Calu3 (cell line): ENCODE measurements around the gene RAB13. TPM values are rescaled to one million over a fixed set of nuclear protein-coding genes. Genes with fewer than 3 reads are reported as not detected.

Experiments used
- BruUV-seq: library from RNA; stranded (reverse); fragments of 400-500 nt; replicated peaks from 2 replicates; lab custom pipeline; 2021; lab: Mats Ljungman, UMichigan
- CTCF ChIA-PET: fragments of 300-600 bp; sonication (Branson Sonifier 250); formaldehyde crosslinking; loops from one replicate; lab custom pipeline; 2022; ENCODE audit warnings: antibody characterized with exemption; lab: Charles Lee
- DNase-seq: peaks from one replicate; pipeline ENCODE4 v3.0.0; 2022
- H3K27ac Mint-ChIP-seq: one replicate; pipeline ENCODE4 v1.8.0; 2022; ENCODE audit warnings: mixed read lengths; ENCODE audit not compliant: unreplicated experiment
- H3K27me3 Mint-ChIP-seq: one replicate; pipeline ENCODE4 v1.8.0; 2022; ENCODE audit warnings: mixed read lengths; ENCODE audit not compliant: unreplicated experiment
- H3K36me3 Mint-ChIP-seq: one replicate; pipeline ENCODE4 v1.8.0; 2022; ENCODE audit warnings: mild to moderate bottlenecking, moderate library complexity, mixed read lengths; ENCODE audit not compliant: insufficient read depth, unreplicated experiment
- H3K4me1 Mint-ChIP-seq: one replicate; pipeline ENCODE4 v1.8.0; 2022; ENCODE audit warnings: mild to moderate bottlenecking, low read depth, mixed read lengths; ENCODE audit not compliant: unreplicated experiment
- H3K4me3 Mint-ChIP-seq: one replicate; pipeline ENCODE4 v1.8.0; 2022; ENCODE audit warnings: mild to moderate bottlenecking, low read depth, moderate library complexity, mixed read lengths; ENCODE audit not compliant: unreplicated experiment
- H3K9me3 Mint-ChIP-seq: one replicate; pipeline ENCODE4 v1.8.0; 2022; ENCODE audit warnings: low read depth, mixed read lengths; ENCODE audit not compliant: unreplicated experiment
- intact Hi-C: fragments of 100-400 bp; cut with micrococcal nuclease; formaldehyde crosslinking; loops from one replicate; pipeline ENCODE4 v1.10.0; 2022; ENCODE audit not compliant: unreplicated experiment
- total RNA-seq: library from RNA; stranded (reverse); gene quantifications from 2 replicates; pipeline ENCODE4 v1.2.3, GENCODE V29; 2022
- TF ChIP-seq, protein P1 (sequence below): fragments of 200-600 bp; IDR thresholded peaks from one replicate; pipeline ENCODE4 v1.8.0; 2022; ENCODE audit warnings: antibody characterized with exemption; ENCODE audit not compliant: unreplicated experiment

The RAB13 gene
- total RNA-seq, 1 experiment from 2014 or later: 95.0 TPM

DNA sequence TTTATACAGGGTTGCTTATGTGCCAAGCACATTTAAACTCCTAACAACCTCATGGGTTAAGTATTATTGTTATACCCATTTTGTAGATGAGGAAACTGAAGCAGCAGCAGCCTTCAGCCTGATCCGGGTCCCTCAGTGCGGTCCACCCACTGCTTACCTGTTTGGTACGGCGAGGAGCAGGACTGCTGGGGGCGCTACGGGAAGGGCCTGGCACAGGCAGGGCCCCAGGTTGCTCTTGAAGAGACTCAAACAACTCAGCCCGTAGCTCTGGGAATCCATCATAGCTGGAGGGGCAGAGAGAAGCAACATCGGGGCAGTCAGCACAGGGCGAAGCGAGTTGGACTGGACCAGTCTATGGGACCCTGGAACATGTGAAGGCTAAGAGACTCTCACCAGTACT is 48.8 kb downstream of the RAB13 start:
- intact Hi-C loops: no loop called here
- TF ChIP-seq, protein P1, sequence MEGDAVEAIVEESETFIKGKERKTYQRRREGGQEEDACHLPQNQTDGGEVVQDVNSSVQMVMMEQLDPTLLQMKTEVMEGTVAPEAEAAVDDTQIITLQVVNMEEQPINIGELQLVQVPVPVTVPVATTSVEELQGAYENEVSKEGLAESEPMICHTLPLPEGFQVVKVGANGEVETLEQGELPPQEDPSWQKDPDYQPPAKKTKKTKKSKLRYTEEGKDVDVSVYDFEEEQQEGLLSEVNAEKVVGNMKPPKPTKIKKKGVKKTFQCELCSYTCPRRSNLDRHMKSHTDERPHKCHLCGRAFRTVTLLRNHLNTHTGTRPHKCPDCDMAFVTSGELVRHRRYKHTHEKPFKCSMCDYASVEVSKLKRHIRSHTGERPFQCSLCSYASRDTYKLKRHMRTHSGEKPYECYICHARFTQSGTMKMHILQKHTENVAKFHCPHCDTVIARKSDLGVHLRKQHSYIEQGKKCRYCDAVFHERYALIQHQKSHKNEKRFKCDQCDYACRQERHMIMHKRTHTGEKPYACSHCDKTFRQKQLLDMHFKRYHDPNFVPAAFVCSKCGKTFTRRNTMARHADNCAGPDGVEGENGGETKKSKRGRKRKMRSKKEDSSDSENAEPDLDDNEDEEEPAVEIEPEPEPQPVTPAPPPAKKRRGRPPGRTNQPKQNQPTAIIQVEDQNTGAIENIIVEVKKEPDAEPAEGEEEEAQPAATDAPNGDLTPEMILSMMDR: no peak
- BruUV-seq: no TSS peak
- no peaks in the 10 kb centered on the region for H3K9me3 Mint-ChIP-seq
- no peak overlapping the region for H3K4me3 Mint-ChIP-seq
- no peak overlapping the region for H3K27ac Mint-ChIP-seq
- peaks cover 65% of the 10 kb centered on the region for H3K36me3 Mint-ChIP-seq
- no peaks in the 10 kb centered on the region for H3K4me1 Mint-ChIP-seq
- CTCF ChIA-PET: no interaction called here
- no peaks in the 10 kb centered on the region for H3K27me3 Mint-ChIP-seq
- no peak for DNase-seq

DNA sequence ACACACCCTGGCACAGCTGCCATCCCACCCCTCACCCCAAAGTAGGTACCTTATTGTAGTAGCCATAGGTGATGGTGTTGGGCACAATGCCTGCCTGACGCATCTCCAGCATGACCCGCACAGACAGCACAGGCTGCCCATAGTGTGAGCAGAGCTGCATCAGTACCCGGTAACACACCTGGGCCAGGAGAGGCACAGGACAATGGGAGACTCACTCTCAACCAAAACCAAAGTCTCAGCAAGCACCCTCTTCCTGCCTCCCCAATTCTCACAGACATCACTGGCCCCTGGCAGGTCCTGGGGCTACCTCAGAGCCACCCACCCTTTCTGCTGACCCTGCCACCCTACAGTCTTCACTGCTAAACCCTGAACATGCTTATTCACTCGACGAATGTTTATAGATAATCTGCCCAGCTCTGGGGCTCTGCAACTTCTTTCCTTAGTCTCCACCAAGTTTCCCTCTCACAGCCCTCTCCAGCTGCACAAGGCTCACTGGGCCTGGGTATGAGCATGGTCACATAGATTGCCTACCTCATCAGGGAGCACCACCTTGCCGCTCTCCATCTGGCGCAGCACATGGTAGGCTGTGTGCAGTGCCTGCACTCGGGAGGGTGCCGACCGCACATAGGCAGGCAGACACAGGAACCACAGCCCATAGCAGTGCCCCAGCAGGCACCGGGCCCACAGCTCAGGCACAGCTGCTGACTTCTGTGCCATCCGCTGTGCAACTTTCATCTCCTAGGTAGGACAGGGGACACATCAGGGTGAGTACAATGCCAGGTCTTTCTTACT is 49.9 kb downstream of the RAB13 start:
- no peak for DNase-seq
- Mint-ChIP-seq H3K4me3 (no peak overlapping the region), H3K27ac (no peak overlapping the region), H3K9me3 (no peaks in the 10 kb centered on the region), H3K4me1 (no peaks in the 10 kb centered on the region), H3K36me3 (peaks cover 72% of the 10 kb centered on the region), H3K27me3 (no peaks in the 10 kb centered on the region)
- BruUV-seq: no TSS peak
- CTCF ChIA-PET: no interaction called here
- intact Hi-C loops: no loop called here
- TF ChIP-seq, protein P1: no peak

DNA sequence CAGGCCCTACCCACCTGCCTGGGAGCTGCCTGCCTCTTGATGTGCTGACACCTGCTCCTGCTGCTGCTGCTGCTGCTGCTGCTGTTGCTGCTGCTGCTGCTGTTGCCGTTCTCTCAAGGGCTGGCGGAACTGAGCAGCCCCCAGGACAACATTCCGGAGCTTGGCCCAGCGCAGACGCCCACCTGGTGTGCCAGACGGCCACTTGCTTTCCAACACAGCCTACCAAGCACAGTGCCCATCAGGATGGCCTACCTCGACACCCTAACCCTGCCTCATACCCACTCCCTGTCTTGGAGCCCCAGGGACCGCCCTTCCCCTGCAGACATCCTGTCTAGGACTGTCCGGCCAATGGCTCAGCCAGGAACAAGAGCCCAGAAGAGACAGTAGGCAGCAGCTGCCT is 51.4 kb downstream of the RAB13 start:
- BruUV-seq: no TSS peak
- CTCF ChIA-PET: interaction anchor here (0.6 kb wide), 1 partner anchor 9 kb away, joined by 6 read pairs; no protein-coding TSS in a partner anchor
- peaks cover 76% of the 10 kb centered on the region for H3K36me3 Mint-ChIP-seq
- no peak for DNase-seq
- intact Hi-C loops: no loop called here
- no peaks in the 10 kb centered on the region for H3K27me3 Mint-ChIP-seq
- no peaks in the 10 kb centered on the region for H3K9me3 Mint-ChIP-seq
- H3K27ac Mint-ChIP-seq: no peak overlapping the region
- no peak overlapping the region for H3K4me3 Mint-ChIP-seq
- no peaks in the 10 kb centered on the region for H3K4me1 Mint-ChIP-seq
- TF ChIP-seq, protein P1: no peak

DNA sequence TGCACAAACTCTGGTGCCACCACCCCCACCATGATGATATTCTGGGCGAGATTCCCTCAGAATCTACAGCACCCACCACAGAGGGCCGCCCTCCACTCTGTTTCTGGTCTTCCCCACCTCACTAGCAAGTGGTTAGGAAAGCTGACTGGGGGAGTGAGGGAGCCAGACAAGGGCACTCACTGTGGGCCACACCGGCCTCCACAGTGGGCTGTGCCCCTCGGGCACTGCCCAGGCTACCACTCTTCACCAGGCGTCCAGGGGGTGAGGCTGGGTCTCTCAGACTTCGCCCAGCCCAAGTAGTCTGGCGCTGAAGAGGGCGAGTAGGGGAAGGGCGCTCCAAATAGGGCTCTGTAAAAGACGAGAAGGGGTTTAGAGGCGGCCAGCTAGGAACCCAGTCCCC is 52.2 kb downstream of the RAB13 start:
- Mint-ChIP-seq H3K4me1 (no peaks in the 10 kb centered on the region), H3K4me3 (no peak overlapping the region), H3K27ac (no peak overlapping the region), H3K36me3 (peaks cover 69% of the 10 kb centered on the region), H3K9me3 (no peaks in the 10 kb centered on the region), H3K27me3 (no peaks in the 10 kb centered on the region)
- BruUV-seq: no TSS peak
- TF ChIP-seq, protein P1: no peak
- no peak for DNase-seq
- intact Hi-C loops: no loop called here
- CTCF ChIA-PET: no interaction called here
